ENCODE measurements around the gene APEX2.
"Not testable (repeated sequence)": the region's sequence is repeated elsewhere in the genome, so short reads cannot be mapped to it uniquely, and the experiment has no call there.

The APEX2 gene

DNA sequence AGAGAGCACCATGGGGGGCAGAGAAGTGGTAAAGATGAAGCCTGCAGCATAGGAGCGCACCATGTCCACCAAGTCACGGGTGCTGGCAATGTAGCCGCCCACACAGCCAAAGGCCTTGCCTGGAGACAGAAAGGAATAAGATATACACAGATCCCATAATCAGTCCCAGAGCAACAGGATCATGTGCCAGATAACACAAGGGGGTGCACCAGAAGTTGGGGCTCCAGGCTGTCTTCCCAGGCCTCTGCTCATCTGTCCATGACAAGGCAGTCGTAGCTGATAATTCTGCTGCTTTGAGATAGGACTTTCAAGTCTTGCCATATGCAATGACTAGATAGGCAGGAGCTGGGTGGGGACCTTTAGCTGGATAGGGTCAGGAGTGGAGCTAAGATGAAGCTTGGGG lies 14.7 kb downstream of the APEX2 start:
- DNase-seq (ENCODE audit: low read depth) = no peak

- no peak for DNase-seq (ENCODE audit: low read depth)
Measured at GRCh38 chrX:55026143-55026542, 26.0 kb downstream of the APEX2 start.

DNA sequence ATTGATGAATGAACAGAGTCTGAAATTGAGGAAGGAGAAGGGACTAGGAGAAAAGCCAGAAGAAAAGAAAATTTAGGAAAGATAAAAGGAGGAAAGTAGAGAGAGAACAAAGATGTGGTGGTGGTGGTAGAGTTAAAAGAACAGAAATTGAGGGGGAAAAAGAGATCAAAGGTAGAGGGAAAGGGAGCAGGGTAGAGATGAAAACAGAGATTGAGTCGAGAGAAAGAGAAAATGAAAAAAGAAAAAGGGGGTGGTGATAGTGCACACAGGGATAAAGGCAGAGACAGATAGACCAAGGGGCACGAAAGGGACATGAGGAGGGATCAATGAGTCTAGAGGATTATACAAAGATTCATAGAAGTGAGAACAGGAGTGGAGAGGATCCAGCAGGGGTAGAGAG lies 26.7 kb downstream of the APEX2 start:
- DNase-seq (ENCODE audit: low read depth) = no peak

GRCh38 chrX:55028040-55028439 lies 27.9 kb downstream of the APEX2 start:
- DNase-seq (ENCODE audit: low read depth) = no peak

DNA sequence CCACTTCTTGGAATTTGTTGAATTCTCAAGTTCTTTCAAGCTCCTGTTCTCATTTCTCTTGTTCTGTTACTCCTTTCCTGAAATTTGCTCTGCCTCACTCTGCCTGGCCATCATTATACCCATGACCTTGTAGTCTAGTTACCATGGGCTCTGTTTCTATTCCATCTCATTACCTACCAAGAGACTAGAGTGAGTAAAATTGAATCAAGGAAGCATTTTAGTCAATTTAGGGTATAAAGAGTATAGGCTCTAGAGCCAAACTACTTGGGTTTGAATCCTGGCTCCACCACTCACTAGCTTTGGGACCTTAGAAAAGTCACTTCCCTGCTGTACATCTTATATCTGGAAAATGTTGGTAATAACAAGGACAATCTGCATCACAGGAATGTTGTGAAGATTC lies 28.4 kb downstream of the APEX2 start:
- DNase-seq (ENCODE audit: low read depth) = no peak

- DNase-seq (ENCODE audit: low read depth) = no peak
Measured at GRCh38 chrX:55029291-55029690, 29.1 kb downstream of the APEX2 start.

DNA sequence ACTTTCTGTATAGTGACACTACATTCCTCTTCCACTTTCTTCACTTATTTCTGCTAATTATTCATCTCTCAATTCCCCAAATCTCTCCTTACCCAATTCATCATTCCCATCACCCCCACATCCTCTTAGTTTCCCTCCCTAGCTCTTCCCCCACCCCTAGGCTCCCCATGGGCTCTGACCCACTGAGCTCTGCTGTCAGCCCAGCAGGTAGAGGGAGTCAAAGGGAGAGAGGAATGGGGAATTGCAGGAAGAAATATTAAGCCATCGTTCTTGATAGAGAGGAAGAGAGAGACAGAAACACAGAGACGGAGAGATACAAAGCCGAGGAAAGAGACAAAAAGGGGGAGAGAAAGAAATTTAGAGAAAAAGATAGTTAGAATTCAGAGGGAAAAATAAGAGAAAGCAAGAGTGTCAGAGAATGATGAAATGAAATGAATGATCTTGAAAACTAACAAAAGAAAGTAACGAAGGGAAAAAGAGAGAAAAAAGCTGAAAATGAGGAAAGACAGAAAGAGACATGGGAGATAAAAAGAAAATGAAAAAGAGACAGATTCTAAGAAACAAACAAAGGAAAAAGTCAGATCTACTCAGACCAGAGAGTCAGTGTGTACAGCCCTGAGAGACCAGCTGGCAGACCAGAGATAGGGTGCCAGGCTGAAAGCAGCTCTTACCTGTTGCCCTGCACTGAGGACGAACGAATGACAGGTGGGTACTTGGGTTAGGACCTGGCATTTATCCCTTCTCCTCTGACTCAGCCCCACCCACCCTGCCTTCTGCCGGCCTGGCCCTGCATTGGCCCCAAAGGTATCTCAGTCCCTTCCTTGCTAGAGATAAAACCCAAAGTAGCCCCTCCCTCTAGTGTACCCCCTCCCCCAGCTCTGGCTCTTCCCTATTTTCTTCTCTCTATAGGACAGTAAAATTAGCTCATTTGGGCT lies 30.4 kb downstream of the APEX2 start, which contains the start of gene ALAS2:
ALAS2 (minus strand) TSS at position 707 of the 935 bp plus-strand sequence. CDS start 4,977 bp downstream, outside the sequence.
- no peak for DNase-seq (ENCODE audit: low read depth)

DNA sequence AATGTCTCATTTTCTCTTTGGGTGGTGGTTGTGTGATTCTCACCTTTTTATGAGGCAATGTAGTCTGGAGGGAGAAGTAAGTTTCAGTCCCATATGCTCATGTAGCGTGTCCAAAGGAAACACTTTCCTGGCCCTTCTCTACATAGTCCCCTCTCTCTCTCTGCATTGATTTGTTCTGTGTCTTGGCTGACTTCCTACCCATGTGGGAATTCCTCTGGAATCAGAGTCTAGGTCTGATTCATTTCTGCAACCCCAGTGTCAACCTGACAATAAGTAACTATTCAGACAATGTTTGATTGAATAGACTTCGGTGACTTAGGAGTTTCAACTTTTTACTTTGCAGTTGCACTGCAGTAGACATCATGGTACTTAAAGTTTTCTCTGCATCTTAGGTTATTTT lies 33.3 kb downstream of the APEX2 start:
- DNase-seq (ENCODE audit: low read depth) = no peak

DNA sequence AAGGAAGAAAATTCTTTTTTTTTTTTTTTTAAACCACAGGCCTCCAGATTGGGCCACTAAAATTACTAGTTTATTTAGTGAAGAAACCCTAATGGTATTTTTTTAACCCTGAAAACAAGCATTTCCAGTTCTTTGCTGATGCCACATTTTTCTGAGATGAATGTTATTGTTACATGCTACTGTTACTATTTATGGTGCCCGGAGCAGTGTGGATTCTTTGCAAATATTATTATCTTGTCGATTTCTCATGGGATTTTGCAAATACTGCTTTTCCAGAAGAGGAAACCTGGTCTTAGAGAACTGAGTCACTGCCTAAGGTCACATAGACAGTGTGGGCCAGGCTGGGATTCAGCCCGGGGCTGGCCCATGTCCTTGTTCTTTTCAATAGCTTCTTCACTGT lies 39.3 kb downstream of the APEX2 start:
- DNase-seq (ENCODE audit: low read depth) = no peak

- DNase-seq (ENCODE audit: low read depth) = no peak
Measured at GRCh38 chrX:55041514-55041913, 41.4 kb downstream of the APEX2 start.

GRCh38 chrX:55050599-55050998 lies 50.4 kb downstream of the APEX2 start:
- DNase-seq (ENCODE audit: low read depth) = not testable (repeated sequence)

GRCh38 chrX:55056820-55057674 lies 56.9 kb downstream of the APEX2 start:
- DNase-seq (ENCODE audit: low read depth) = no peak

DNA sequence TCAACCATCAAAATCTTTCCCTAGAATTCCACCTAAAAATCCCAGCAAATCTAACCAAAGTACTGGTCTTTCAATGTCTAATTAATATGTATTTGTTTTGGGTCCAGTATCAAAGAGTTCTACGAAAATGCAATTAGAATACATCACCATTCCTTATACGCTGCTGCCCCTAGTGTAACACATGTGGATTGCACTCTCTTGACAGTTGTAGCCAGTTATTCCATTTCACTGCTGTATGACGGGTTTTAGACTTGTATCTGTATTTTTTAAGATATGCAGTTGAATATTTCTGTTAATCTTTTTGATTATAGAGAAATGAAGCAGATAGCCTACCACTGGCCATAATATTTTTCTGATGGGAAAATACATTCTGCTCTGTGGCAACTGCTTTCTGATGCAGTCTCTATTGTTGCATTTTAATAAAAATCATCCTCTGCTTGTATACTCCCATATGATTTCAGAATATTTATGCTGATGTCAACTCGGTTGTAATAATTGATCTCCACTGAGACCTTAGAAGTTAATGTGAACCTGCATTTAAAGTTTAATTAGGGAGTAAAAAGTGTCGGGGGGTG lies 57.6 kb downstream of the APEX2 start:
- DNase-seq (ENCODE audit: low read depth) = peak; percentile 14

Measured in activated T-cell treated with anti-CD3 and anti-CD28 coated beads for 1 hour (primary cell).